ENCODE results near the gene LDLRAD4.

The LDLRAD4 gene

DNA sequence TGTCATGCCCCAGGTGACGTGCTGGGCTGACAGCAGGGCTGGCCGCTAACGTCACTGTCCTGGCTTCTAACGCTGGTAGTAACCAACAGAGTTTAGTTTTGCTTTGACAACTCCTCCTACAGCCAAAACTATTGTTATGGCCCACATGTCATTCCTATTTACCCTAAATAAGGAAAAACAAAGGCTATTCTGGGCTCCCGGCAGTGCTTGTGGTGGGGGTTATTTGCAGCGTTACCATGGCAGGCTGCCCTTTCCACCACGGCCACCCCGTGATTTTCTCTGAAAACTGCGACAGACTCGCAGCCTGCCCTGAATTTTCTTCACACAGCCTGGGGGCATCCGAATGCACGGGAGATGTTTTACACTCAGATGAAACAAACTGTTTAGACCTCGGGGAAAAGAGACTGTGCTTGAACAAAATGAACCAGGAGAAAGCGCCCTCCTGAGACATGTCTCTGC is 392.6 kb downstream of the LDLRAD4 start:
- Mint-ChIP-seq H3K36me3 (peaks cover 17% of the 10 kb centered on the region), H3K4me3 (peak overlapping the region; percentile 71), H3K4me1 (peaks cover 91% of the 10 kb centered on the region), H3K9me3 (peaks cover 4% of the 10 kb centered on the region), H3K27me3 (no peaks in the 10 kb centered on the region), H3K27ac (peak overlapping the region; percentile 90)
- CTCF ChIA-PET: interaction anchor here (1.2 to 6.9 kb wide), 4 partner anchors 34 to 52 kb away, joined by 4 to 64 read pairs (median 8); no protein-coding TSS in a partner anchor
- peak; percentile 36 for DNase-seq

DNA sequence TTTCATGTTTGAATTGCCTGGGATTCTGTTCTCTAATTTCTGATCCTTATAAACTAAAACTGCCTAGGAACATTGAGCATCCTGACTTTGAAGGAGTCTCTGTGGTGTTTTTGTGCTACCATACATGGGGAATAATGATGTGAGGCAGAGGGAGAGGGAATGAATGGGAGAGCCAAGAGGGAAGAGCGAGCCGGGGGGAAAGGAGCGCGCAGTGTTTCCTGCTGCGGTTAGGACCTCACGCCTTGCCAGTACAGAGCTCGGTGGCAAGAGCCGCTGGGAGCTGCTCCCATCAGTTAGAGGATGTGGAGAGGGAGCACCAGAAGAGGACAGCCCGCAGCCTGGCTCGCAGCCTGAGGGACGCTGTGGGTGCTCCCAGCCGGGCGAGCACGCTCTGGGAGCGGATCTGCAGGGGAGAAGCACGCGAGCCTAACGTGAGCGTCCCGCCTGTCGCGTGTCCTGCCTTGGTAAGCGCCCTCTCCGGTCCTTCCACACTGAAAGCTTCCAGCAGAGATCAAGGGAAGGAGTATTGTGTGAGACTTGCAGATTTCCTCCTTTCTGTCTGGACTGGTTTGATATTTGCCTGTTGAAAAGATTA is 393.1 kb downstream of the LDLRAD4 start:
- H3K27ac Mint-ChIP-seq: peak overlapping the region; percentile 90
- DNase-seq: peak; percentile 38
- H3K4me1 Mint-ChIP-seq: peaks cover 92% of the 10 kb centered on the region
- H3K9me3 Mint-ChIP-seq: peaks cover 4% of the 10 kb centered on the region
- CTCF ChIA-PET: interaction anchor here (0.6 to 6.9 kb wide), 9 partner anchors 34 to 395 kb away, joined by 3 to 64 read pairs (median 6); no protein-coding TSS in a partner anchor
- peak overlapping the region; percentile 71 for H3K4me3 Mint-ChIP-seq
- H3K27me3 Mint-ChIP-seq: no peaks in the 10 kb centered on the region
- H3K36me3 Mint-ChIP-seq: peaks cover 17% of the 10 kb centered on the region

DNA sequence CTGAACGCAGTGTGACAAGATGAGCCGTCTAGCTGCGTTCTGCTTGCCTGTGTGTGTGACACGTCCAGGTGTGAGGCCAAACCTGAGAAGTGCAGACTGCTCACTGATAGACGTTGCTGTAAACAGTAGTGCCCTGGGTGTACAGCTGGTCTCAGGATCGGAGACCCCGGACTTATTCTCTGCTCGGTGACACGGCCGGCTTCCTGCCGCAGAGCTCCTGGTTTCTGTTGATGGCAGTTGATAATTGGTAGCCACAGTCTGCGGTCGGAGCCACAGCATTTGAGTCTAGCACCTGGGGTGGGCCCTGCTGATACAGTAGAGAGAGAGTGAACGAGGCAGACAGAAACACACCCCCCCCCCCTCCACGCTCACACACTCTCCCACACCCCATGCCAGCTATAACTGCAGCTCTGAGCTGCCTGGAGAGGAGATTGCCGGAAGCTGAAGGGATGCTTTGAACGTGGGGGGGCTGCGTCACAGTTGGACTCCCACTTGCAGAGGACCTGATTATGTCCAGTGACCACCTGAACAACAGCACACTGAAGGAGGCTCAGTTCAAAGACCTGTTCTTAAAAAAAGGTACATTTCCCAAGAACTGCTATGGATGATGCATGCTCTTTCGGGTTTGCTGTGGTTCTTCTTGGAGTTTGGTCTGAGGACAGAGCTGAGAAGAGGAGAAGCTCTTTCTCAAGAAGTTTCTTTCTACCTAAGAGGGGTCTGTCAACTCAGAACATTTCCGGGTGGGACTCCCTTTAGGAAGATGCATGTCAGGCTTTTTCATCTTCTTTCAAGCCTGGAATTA is 393.8 kb downstream of the LDLRAD4 start:
- peaks cover 16% of the 10 kb centered on the region for H3K36me3 Mint-ChIP-seq
- DNase-seq: peak; percentile 88
- CTCF ChIA-PET: interaction anchor here (0.6 to 6.9 kb wide), 10 partner anchors 31 to 396 kb away, joined by 3 to 64 read pairs (median 6); no protein-coding TSS in a partner anchor

DNA sequence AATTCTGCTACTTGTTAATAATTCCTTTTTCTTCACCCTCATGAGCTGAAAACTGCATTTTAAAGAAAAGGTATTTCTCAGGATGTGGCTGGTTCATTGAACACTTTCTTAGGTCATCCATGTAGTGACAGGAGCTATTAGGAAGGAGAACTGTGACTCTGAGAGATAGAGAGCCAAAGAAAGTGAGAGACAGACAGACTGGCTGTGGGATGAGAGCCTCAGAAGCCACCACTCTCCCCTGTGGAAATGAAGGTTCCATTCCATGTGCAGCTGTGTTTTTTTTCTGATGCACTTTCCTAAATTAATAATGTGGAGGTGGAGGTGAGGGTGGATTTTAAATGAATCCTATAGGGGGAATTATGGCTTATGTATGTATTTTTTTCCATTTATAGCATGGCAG is 394.5 kb downstream of the LDLRAD4 start:
- Mint-ChIP-seq H3K9me3 (no peaks in the 10 kb centered on the region), H3K36me3 (peaks cover 9% of the 10 kb centered on the region), H3K27ac (peak overlapping the region; percentile 90), H3K27me3 (no peaks in the 10 kb centered on the region), H3K4me1 (peaks cover 93% of the 10 kb centered on the region), H3K4me3 (peak overlapping the region; percentile 71)
- DNase-seq: no peak
- CTCF ChIA-PET: interaction anchor here (0.7 to 6.9 kb wide), 9 partner anchors 16 to 397 kb away, joined by 3 to 64 read pairs (median 6); no protein-coding TSS in a partner anchor

More for the DNA sequence above, 393.8 kb downstream of the LDLRAD4 start:
- Mint-ChIP-seq H3K4me1 (peaks cover 93% of the 10 kb centered on the region), H3K27ac (peak overlapping the region; percentile 90), H3K4me3 (peak overlapping the region; percentile 71), H3K27me3 (no peaks in the 10 kb centered on the region), H3K9me3 (peaks cover 4% of the 10 kb centered on the region)

DNA sequence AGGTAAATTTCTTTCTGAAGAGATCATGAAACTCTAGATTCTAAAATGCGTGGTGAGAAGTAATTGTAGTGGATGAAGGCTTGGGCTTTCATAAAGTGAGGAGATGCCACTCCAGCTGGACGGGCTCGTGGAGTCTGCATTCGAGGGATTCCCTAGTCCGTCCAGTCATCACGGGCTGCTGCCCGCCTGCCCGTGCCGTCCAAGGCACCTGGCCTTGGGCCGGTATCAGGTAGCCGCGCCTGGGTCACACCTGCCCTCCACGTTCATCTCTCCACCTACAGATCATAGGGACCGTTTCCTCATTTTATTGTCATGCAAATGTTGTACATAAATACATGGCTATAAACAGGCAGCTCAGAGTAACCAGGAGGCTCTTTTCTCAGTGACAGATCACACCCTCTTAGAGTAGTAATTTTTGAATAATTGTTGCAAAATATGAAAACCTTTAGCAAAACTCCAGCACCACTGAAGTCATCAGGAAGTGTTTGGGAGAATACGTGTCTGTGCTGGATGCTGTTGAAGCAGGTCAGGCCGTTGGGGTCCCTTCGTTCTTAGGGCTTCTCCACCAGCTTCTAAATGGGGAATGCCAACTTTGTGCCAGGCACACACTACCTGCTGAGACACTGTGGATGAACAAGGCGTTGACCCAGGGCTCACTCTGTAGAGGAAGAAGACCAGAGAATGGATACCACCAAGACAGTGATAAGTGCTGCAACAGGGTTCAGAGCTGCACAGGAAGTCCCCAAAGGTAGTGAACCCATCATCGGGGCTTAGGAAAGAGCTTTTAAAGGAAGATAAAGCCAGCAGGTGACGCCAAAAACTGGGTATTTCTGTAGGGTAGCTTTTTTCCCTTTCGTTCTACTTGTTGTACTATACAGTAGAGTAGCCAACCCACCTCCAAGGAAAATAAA is 395.3 kb downstream of the LDLRAD4 start:
- peak overlapping the region; percentile 90 for H3K27ac Mint-ChIP-seq
- no peaks in the 10 kb centered on the region for H3K27me3 Mint-ChIP-seq
- peaks cover 85% of the 10 kb centered on the region for H3K4me1 Mint-ChIP-seq
- no peaks in the 10 kb centered on the region for H3K9me3 Mint-ChIP-seq
- H3K36me3 Mint-ChIP-seq: peaks cover 6% of the 10 kb centered on the region
- CTCF ChIA-PET: interaction anchor here (0.8 to 6.9 kb wide), 8 partner anchors 13 to 397 kb away, joined by 3 to 64 read pairs (median 8); no protein-coding TSS in a partner anchor
- peak; percentile 31 for DNase-seq
- peak overlapping the region; percentile 71 for H3K4me3 Mint-ChIP-seq

DNA sequence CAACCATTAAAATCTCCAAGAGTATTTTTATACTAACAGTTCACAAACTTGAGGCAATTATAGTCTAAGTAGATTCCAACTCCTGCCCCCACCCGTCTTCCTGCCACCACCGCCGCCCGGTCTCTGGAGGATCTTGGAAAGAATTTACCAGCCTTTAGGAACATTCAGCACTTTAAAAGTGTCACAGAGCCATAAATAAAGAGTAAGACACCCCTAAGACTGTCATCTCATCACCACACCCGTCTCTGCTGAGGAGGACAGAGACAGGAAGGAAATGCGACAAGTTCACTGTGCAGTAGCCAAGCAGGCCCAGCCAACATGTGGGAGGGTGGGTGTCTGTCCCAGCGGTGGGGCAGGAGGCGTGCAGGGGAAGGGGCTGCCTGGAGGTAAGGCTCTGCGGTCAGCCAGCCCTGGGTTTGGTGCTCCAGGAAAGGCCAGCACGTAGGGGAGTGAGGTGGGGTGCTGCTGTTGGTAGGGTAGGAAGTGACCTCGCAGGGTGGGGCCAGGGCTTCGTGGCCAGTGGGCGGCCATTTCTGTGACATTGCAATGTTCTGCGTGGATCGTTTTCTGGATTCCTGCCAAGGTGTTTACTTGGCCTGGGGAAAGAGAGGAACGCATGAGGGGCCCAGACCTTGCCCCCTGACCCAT is 396.2 kb downstream of the LDLRAD4 start:
- CTCF ChIA-PET: interaction anchor here (1.0 to 6.9 kb wide), 6 partner anchors 15 to 398 kb away, joined by 4 to 64 read pairs (median 8); no protein-coding TSS in a partner anchor
- DNase-seq: peak; percentile 52
- peaks cover 76% of the 10 kb centered on the region for H3K4me1 Mint-ChIP-seq
- H3K4me3 Mint-ChIP-seq: peak overlapping the region; percentile 50
- H3K27ac Mint-ChIP-seq: peak overlapping the region; percentile 90
- H3K36me3 Mint-ChIP-seq: peaks cover 5% of the 10 kb centered on the region
- H3K27me3 Mint-ChIP-seq: no peaks in the 10 kb centered on the region
- H3K9me3 Mint-ChIP-seq: no peaks in the 10 kb centered on the region

DNA sequence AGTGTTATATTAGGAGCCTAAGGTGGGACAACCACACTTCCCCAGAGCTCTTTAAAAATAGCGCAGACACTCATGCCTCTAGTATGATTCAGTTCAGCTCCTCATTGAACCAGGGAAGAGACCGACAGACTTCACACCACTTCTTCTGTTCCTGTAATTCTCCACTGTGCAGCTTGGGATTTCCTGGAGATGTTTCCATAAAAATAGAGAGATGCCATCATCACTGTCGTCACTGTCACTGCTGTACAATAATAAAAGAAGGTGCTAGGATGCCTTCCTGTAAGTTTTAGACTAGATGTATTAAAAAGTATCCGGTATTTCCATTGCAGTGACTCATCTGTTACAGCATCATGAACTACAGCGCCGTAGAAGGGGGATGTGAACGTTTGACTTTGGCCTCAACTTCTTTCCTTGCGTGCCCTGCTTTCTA is 396.9 kb downstream of the LDLRAD4 start:
- no peak for DNase-seq
- CTCF ChIA-PET: interaction anchor here (1.0 to 4.3 kb wide), 2 partner anchors 14 to 399 kb away, joined by 4 to 28 read pairs; no protein-coding TSS in a partner anchor
- H3K27me3 Mint-ChIP-seq: no peaks in the 10 kb centered on the region
- H3K4me3 Mint-ChIP-seq: no peak overlapping the region
- H3K4me1 Mint-ChIP-seq: peaks cover 75% of the 10 kb centered on the region
- peaks cover 5% of the 10 kb centered on the region for H3K36me3 Mint-ChIP-seq
- H3K27ac Mint-ChIP-seq: peak overlapping the region; percentile 90
- no peaks in the 10 kb centered on the region for H3K9me3 Mint-ChIP-seq

DNA sequence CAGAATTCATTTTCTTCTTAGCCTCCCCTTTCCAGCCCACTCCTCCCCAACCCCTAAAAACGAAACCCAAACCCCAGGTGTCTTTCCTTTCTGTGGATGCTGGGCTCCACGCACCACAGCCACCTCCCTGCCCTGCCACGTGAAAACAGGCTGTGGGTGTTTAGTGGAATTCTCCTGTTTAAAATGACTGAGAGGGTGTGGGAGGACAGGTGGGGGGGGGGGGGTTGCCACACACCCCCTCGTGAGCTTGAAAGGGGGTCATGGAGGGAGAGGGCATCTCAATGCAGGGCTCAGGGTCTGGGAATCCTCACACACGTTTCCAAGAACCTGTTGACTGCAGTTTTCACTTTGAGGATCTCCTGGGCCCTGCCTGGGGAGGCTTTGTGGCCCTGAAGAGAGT is 397.5 kb downstream of the LDLRAD4 start:
- peaks cover 70% of the 10 kb centered on the region for H3K4me1 Mint-ChIP-seq
- H3K9me3 Mint-ChIP-seq: no peaks in the 10 kb centered on the region
- no peak for DNase-seq
- CTCF ChIA-PET: no interaction called here
- peak overlapping the region; percentile 90 for H3K27ac Mint-ChIP-seq
- H3K27me3 Mint-ChIP-seq: no peaks in the 10 kb centered on the region
- H3K4me3 Mint-ChIP-seq: no peak overlapping the region
- H3K36me3 Mint-ChIP-seq: peaks cover 3% of the 10 kb centered on the region

DNA sequence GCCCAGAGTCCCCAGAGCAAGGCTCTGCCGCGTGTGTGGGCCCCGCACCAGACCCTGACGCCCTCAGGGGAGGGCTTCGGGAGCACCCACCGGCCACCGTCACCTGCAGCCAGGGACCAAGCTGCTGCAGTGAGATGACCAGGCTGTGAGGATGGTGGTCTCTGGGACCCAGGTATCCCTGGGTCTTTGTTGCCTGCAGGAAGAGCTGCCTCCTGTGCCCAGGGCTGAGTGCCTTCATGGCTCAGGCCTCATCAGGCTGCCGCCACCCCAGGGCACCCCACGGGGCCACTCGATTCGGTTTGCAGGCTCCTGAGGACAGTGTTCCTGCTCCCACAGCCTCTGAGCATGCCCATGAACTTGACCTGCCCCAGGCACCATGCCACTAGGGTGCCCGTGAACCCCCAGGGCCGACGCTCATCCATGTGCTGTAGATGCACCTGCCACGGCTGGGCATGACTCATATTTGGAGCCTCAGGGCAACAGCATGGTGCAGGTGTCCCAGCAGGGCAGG is 398.0 kb downstream of the LDLRAD4 start:
- Mint-ChIP-seq H3K36me3 (peaks cover 3% of the 10 kb centered on the region), H3K27ac (peak overlapping the region; percentile 90), H3K27me3 (no peaks in the 10 kb centered on the region), H3K9me3 (no peaks in the 10 kb centered on the region), H3K4me1 (peaks cover 65% of the 10 kb centered on the region), H3K4me3 (no peak overlapping the region)
- CTCF ChIA-PET: interaction anchor here (1.0 kb wide), 1 partner anchor 58 kb away, joined by 3 read pairs; no protein-coding TSS in a partner anchor
- no peak for DNase-seq

DNA sequence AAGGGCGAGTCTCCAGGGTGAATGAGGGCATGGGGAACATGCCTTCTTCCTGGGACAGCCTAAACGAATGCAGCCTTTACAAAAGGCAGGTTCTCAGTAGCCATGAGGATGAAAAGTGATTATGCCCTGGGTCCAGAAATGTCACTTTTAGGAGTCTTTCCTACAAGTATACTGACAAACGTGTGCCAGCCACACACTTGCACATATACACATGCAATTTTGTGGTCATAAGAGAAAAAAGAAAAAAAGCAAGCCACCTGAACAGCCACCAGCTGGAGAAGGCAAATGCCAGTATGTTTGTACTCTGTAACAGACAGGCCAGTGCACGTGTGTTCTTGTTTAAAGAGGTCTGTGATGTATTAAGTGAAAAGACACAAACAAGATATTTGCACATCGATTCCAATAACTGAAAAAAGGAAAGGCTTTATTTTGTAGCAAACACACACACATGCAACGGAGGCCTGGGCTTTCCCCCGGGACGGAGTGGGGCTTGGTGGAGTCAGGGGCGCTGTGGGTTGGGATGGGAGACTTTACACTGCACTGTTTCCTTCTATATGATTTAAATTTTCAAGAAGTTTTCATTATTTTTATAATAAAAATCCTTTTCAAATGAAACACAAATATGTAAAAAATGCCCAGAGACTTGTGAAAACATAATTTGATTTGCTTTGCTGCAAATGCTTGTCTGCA is 399.4 kb downstream of the LDLRAD4 start:
- DNase-seq: no peak
- Mint-ChIP-seq H3K4me1 (peaks cover 51% of the 10 kb centered on the region), H3K27me3 (no peaks in the 10 kb centered on the region), H3K27ac (no peak overlapping the region), H3K4me3 (no peak overlapping the region), H3K36me3 (peaks cover 3% of the 10 kb centered on the region), H3K9me3 (no peaks in the 10 kb centered on the region)
- CTCF ChIA-PET: no interaction called here

DNA sequence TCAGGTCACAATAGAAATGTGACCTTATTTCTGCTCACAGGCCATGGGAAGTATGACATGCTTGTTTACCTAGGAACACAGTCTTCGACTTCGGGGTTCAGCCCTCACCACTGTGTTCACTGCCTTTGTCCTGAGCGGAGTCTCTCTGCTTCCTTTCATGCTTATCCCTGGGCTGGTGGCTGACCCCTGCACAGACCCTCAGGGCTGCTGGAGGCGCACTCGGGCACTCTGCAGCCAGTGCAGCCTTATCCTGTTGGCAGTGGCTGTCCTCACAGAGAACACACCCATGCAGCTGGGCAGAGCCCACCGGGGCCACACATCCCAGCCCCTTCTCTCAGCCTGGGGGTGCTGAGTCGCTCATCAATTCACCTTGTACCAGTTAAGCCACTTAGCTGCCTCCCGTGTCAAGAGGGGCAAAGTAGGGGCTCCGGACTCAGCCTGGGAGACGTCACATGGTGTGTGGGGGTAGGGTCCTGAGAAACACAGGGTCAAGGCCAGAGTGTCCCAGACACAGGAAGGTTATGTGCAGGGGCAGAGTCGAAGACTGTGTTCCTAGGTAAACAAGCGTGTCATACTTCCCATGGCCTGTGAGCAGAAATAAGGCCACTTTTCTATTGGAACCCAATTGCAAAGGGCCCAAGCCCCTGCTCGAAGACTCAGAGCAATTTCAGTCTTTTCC is 400.3 kb downstream of the LDLRAD4 start:
- DNase-seq: no peak
- Mint-ChIP-seq H3K36me3 (peaks cover 3% of the 10 kb centered on the region), H3K27ac (peak overlapping the region; percentile 42), H3K4me1 (peaks cover 42% of the 10 kb centered on the region), H3K27me3 (no peaks in the 10 kb centered on the region), H3K4me3 (no peak overlapping the region), H3K9me3 (no peaks in the 10 kb centered on the region)
- CTCF ChIA-PET: no interaction called here

DNA sequence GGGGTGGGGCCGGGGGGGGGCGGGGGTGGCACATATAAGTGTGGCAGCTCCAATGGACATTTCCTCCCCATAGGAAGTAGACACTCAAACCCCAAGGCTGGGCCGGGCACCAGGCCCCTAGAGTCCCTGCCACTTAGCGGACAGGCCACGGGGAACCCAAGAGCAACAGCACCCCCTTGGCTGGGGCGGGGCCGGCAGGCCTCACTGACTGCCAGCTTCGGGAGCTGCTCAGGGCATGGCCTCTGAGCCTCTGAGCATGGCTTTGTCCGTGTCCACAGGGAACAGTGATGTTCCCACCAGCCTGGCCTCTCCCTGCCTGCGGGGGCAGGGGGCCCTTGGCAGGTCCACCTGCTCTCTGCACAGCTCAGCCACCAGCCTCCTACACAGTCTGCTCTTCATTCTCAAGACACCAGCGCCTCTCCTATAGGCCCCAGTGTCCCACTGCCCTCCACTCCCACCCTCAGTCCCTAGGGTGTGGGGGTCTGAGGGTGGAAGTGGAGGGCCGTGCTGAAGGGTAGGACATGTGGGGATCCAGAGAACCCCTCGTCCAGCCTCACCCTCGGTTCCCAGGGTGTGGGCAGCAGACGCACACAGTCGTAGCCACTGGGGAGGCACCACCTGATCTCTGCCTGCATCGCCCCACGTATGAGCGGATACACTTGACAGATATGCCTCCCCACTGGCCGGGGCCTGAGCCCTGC is 401.1 kb downstream of the LDLRAD4 start:
- DNase-seq: no peak
- H3K36me3 Mint-ChIP-seq: peaks cover 3% of the 10 kb centered on the region
- no peak overlapping the region for H3K4me3 Mint-ChIP-seq
- no peaks in the 10 kb centered on the region for H3K9me3 Mint-ChIP-seq
- no peaks in the 10 kb centered on the region for H3K27me3 Mint-ChIP-seq
- peaks cover 34% of the 10 kb centered on the region for H3K4me1 Mint-ChIP-seq
- CTCF ChIA-PET: no interaction called here
- no peak overlapping the region for H3K27ac Mint-ChIP-seq

Data from activated naive CD4-positive, alpha-beta T cell treated with anti-CD3 and anti-CD28 coated beads, Interleukin-2, amount 10 ng/mL, durations not matched to agents 7 days and 5 days (primary cell).